ENCODE results near the gene CTNNA2. TPM values are rescaled to one million over a fixed set of nuclear protein-coding genes. Genes with fewer than 3 reads are reported as not detected.

The CTNNA2 gene
- total RNA-seq, 5 donors from 2014 or later (not counting 1 experiment from before 2014, with no cell fraction given): not detected

DNA sequence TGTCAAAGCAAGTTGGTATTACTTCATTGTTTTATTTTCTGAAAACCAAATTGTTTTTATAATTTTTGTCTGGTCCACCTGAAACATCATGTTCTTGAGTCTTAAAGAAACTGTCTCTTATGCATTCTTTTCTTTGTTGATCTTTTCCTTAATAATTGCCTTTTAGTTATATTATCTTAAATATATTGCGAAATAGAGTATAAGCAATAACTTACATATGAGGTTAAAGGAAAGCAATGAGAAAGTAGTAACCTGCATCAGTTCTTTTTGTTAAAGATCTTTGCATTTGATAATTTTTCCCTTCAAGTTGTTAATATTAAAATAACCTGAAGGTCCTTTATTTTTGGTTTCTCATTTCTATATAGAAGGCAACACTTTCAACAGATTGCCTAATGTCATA lies 315.0 kb downstream of the CTNNA2 start:
- no peak for DNase-seq

GRCh38 chr2:79830501-79830900 lies 317.6 kb downstream of the CTNNA2 start:
- no peak overlapping the region for H3K27ac ChIP-seq (ENCODE audit: low read length)
- CTCF ChIA-PET: no interaction called here
- H3K4me3 ChIP-seq (ENCODE audit: control insufficient read depth in 1 of 2, extremely low read depth in 1 of 2, low read length in 1 of 2): no peak overlapping the region
- H3K27me3 ChIP-seq (replicated peaks in 1 of 2; ENCODE audit: control insufficient read depth in 2 of 2, extremely low read depth in 1 of 2, insufficient read depth in 2 of 2, low read length in 1 of 2): no peaks in the 10 kb centered on the region
- H3K36me3 ChIP-seq (ENCODE audit: control insufficient read depth in 2 of 2, extremely low read depth in 1 of 2, insufficient read depth in 1 of 2, low read length in 1 of 2): no peaks in the 10 kb centered on the region
- Mint-ChIP-seq H3K36me3 (no peaks in the 10 kb centered on the region), H3K4me3 (no peak overlapping the region), H3K27me3 (no peaks in the 10 kb centered on the region), H3K4me1 (no peaks in the 10 kb centered on the region), H3K27ac (no peak overlapping the region), H3K9me3 (peaks cover 0 to 9% (median 4%) of the 10 kb centered on the region in 3 donors)
- POLR2A ChIA-PET: no interaction called here
- no peaks in the 10 kb centered on the region for H3K4me1 ChIP-seq (ENCODE audit: control insufficient read depth in 1 of 2, extremely low read depth in 1 of 2, insufficient read depth in 2 of 2, low read length in 2 of 2)
- 100% methylated on average over 1 of the region's 7 CpGs for WGBS (ENCODE audit: insufficient coverage)
- no peak for DNase-seq
- ATAC-seq (replicated peaks in 1 of 4): no peak
- H3K9me3 ChIP-seq: no peaks in the 10 kb centered on the region

More for the DNA sequence above, 315.0 kb downstream of the CTNNA2 start:
- WGBS (ENCODE audit: insufficient coverage): no CpG with 5 or more reads among the region's 1 CpG
- Histone ChIP-seq H3K4me3 (ENCODE audit: control insufficient read depth in 1 of 2, extremely low read depth in 1 of 2, low read length in 1 of 2) (no peak overlapping the region), H3K9me3 (no peaks in the 10 kb centered on the region), H3K27me3 (replicated peaks in 1 of 2; ENCODE audit: control insufficient read depth in 2 of 2, extremely low read depth in 1 of 2, insufficient read depth in 2 of 2, low read length in 1 of 2) (no peaks in the 10 kb centered on the region), H3K36me3 (ENCODE audit: control insufficient read depth in 2 of 2, extremely low read depth in 1 of 2, insufficient read depth in 1 of 2, low read length in 1 of 2) (no peaks in the 10 kb centered on the region), H3K27ac (ENCODE audit: low read length) (no peak overlapping the region), H3K4me1 (ENCODE audit: control insufficient read depth in 1 of 2, extremely low read depth in 1 of 2, insufficient read depth in 2 of 2, low read length in 2 of 2) (no peaks in the 10 kb centered on the region)
- Mint-ChIP-seq H3K9me3 (peaks cover 6 to 11% (median 10%) of the 10 kb centered on the region in 3 donors), H3K4me3 (no peak overlapping the region), H3K27me3 (no peaks in the 10 kb centered on the region), H3K27ac (no peak overlapping the region), H3K4me1 (no peaks in the 10 kb centered on the region), H3K36me3 (no peaks in the 10 kb centered on the region)
- ChIA-PET POLR2A (no interaction called here), CTCF (no interaction called here)
- ATAC-seq (replicated peaks in 1 of 4): no peak

GRCh38 chr2:79831961-79832360 lies 319.1 kb downstream of the CTNNA2 start:
- no peaks in the 10 kb centered on the region for H3K4me1 Mint-ChIP-seq
- Histone ChIP-seq H3K9me3 (no peaks in the 10 kb centered on the region), H3K4me3 (ENCODE audit: control insufficient read depth in 1 of 2, extremely low read depth in 1 of 2, low read length in 1 of 2) (no peak overlapping the region), H3K36me3 (ENCODE audit: control insufficient read depth in 2 of 2, extremely low read depth in 1 of 2, insufficient read depth in 1 of 2, low read length in 1 of 2) (no peaks in the 10 kb centered on the region), H3K27ac (ENCODE audit: low read length) (no peak overlapping the region), H3K4me1 (ENCODE audit: control insufficient read depth in 1 of 2, extremely low read depth in 1 of 2, insufficient read depth in 2 of 2, low read length in 2 of 2) (no peaks in the 10 kb centered on the region), H3K27me3 (replicated peaks in 1 of 2; ENCODE audit: control insufficient read depth in 2 of 2, extremely low read depth in 1 of 2, insufficient read depth in 2 of 2, low read length in 1 of 2) (no peaks in the 10 kb centered on the region)
- H3K4me3 Mint-ChIP-seq: no peak overlapping the region
- H3K27ac Mint-ChIP-seq: no peak overlapping the region
- H3K36me3 Mint-ChIP-seq: no peaks in the 10 kb centered on the region
- 60% methylated on average over 1 of the region's 3 CpGs for WGBS (ENCODE audit: insufficient coverage)
- no peaks in the 10 kb centered on the region for H3K27me3 Mint-ChIP-seq
- DNase-seq (no peak), ATAC-seq (replicated peaks in 1 of 4) (no peak)
- CTCF ChIA-PET: no interaction called here
- POLR2A ChIA-PET: no interaction called here
- peaks cover 4 to 12% (median 10%) of the 10 kb centered on the region in 3 donors for H3K9me3 Mint-ChIP-seq

DNA sequence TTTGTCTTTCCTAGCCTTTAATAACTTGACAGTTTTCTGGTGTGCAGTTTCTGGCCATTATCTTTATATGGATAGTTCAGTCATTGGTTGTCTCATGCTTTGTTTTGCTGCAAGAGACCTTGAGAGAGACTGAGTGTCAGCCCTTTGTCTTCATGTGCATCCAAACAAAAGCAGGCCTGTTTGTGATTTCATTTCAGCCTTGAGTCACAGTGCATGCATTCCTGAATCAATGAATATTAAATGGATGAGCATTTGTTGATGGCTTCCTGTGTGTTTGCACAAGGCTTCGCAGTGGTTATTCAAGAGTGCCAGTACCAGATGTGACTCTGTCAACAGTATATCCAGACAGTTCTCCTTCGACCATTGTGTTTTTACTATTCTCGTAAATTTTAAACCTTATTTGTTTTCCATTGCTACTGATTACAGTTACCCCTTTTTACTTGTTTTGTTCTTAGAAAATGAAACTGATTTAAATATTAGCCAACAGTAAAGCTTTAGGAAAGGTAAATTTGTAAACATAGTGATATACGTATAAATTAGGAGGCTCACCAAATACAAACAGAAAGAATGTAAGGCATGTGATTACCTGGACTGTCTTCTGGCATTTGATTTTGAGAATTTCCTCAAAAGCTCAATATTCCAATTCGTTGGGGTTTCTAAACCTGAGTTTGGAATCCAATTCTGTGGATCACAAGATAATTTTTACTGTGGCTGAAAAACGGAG lies 319.8 kb downstream of the CTNNA2 start:
- H3K4me1 Mint-ChIP-seq: no peaks in the 10 kb centered on the region
- H3K4me3 ChIP-seq (ENCODE audit: control insufficient read depth in 1 of 2, extremely low read depth in 1 of 2, low read length in 1 of 2): no peak overlapping the region
- 33% methylated on average over 1 of the region's 6 CpGs for WGBS (ENCODE audit: insufficient coverage)
- no peak overlapping the region for H3K27ac ChIP-seq (ENCODE audit: low read length)
- no peaks in the 10 kb centered on the region for H3K36me3 ChIP-seq (ENCODE audit: control insufficient read depth in 2 of 2, extremely low read depth in 1 of 2, insufficient read depth in 1 of 2, low read length in 1 of 2)
- no peak overlapping the region for H3K4me3 Mint-ChIP-seq
- H3K27ac Mint-ChIP-seq: no peak overlapping the region
- H3K27me3 Mint-ChIP-seq: no peaks in the 10 kb centered on the region
- H3K27me3 ChIP-seq (replicated peaks in 1 of 2; ENCODE audit: control insufficient read depth in 2 of 2, extremely low read depth in 1 of 2, insufficient read depth in 2 of 2, low read length in 1 of 2): no peaks in the 10 kb centered on the region
- CTCF ChIA-PET: no interaction called here
- no peaks in the 10 kb centered on the region for H3K9me3 ChIP-seq
- H3K4me1 ChIP-seq (ENCODE audit: control insufficient read depth in 1 of 2, extremely low read depth in 1 of 2, insufficient read depth in 2 of 2, low read length in 2 of 2): no peaks in the 10 kb centered on the region
- H3K36me3 Mint-ChIP-seq: no peaks in the 10 kb centered on the region
- ATAC-seq (replicated peaks in 1 of 4) (no peak), DNase-seq (no peak)
- peaks cover 4 to 13% (median 12%) of the 10 kb centered on the region in 3 donors for H3K9me3 Mint-ChIP-seq
- POLR2A ChIA-PET: no interaction called here

GRCh38 chr2:79833235-79833878 lies 320.5 kb downstream of the CTNNA2 start:
- H3K4me3 ChIP-seq (ENCODE audit: control insufficient read depth in 1 of 2, extremely low read depth in 1 of 2, low read length in 1 of 2): no peak overlapping the region
- H3K27ac Mint-ChIP-seq: no peak overlapping the region
- H3K27me3 Mint-ChIP-seq: no peaks in the 10 kb centered on the region
- H3K4me1 ChIP-seq (ENCODE audit: control insufficient read depth in 1 of 2, extremely low read depth in 1 of 2, insufficient read depth in 2 of 2, low read length in 2 of 2): no peaks in the 10 kb centered on the region
- ATAC-seq (replicated peaks in 1 of 4) (no peak), DNase-seq (no peak)
- H3K9me3 Mint-ChIP-seq: peaks cover 8 to 14% (median 13%) of the 10 kb centered on the region in 3 donors
- H3K4me3 Mint-ChIP-seq: no peak overlapping the region
- H3K27me3 ChIP-seq (replicated peaks in 1 of 2; ENCODE audit: control insufficient read depth in 2 of 2, extremely low read depth in 1 of 2, insufficient read depth in 2 of 2, low read length in 1 of 2): no peaks in the 10 kb centered on the region
- H3K27ac ChIP-seq (ENCODE audit: low read length): no peak overlapping the region
- H3K36me3 ChIP-seq (ENCODE audit: control insufficient read depth in 2 of 2, extremely low read depth in 1 of 2, insufficient read depth in 1 of 2, low read length in 1 of 2): no peaks in the 10 kb centered on the region
- ChIA-PET POLR2A (no interaction called here), CTCF (no interaction called here)
- H3K4me1 Mint-ChIP-seq: no peaks in the 10 kb centered on the region
- no peaks in the 10 kb centered on the region for H3K36me3 Mint-ChIP-seq
- H3K9me3 ChIP-seq: no peaks in the 10 kb centered on the region
- 50% methylated on average over 1 of the region's 1 CpG for WGBS (ENCODE audit: insufficient coverage)

- H3K9me3 Mint-ChIP-seq: peaks cover 15 to 17% (median 16%) of the 10 kb centered on the region in 3 donors
- H3K27me3 Mint-ChIP-seq: no peaks in the 10 kb centered on the region
- POLR2A ChIA-PET: interaction anchor here in 1 of 2 donors (0.5 kb wide), 1 partner anchor 491 kb away, joined by 3 read pairs; no protein-coding TSS in a partner anchor
- CTCF ChIA-PET: no interaction called here
- no peaks in the 10 kb centered on the region for H3K4me1 Mint-ChIP-seq
- H3K36me3 Mint-ChIP-seq: no peaks in the 10 kb centered on the region
- Histone ChIP-seq H3K36me3 (ENCODE audit: control insufficient read depth in 2 of 2, extremely low read depth in 1 of 2, insufficient read depth in 1 of 2, low read length in 1 of 2) (no peaks in the 10 kb centered on the region), H3K27ac (ENCODE audit: low read length) (no peak overlapping the region), H3K27me3 (replicated peaks in 1 of 2; ENCODE audit: control insufficient read depth in 2 of 2, extremely low read depth in 1 of 2, insufficient read depth in 2 of 2, low read length in 1 of 2) (no peaks in the 10 kb centered on the region), H3K4me3 (ENCODE audit: control insufficient read depth in 1 of 2, extremely low read depth in 1 of 2, low read length in 1 of 2) (no peak overlapping the region), H3K4me1 (ENCODE audit: control insufficient read depth in 1 of 2, extremely low read depth in 1 of 2, insufficient read depth in 2 of 2, low read length in 2 of 2) (no peaks in the 10 kb centered on the region), H3K9me3 (no peaks in the 10 kb centered on the region)
- DNase-seq (no peak), ATAC-seq (replicated peaks in 1 of 4) (no peak)
- no peak overlapping the region for H3K4me3 Mint-ChIP-seq
- no peak overlapping the region for H3K27ac Mint-ChIP-seq
- WGBS (ENCODE audit: insufficient coverage): 100% methylated on average over 1 of the region's 1 CpG
Measured at GRCh38 chr2:79835911-79836310, 323.1 kb downstream of the CTNNA2 start.
